IMR-90 (cell line): Measurements from ENCODE around the gene KCNQ5. TPM values are rescaled to one million over a fixed set of nuclear protein-coding genes. Genes with fewer than 3 reads are reported as not detected.
A peak's percentile ranks its signal among the peaks of the same experiment; 100 is the strongest.

Experiments
- ATAC-seq: fragments of 200-7000 bp; cut with Tn5 transposase; 2 replicates; pipeline ENCODE4 v1.9.1; 2020; ENCODE audit warnings: low read depth, mild to moderate bottlenecking, moderate library complexity
- BruUV-seq: library from RNA; stranded (reverse); fragments of 400-500 nt; replicated peaks from 2 replicates; lab custom pipeline; 2021; lab: Mats Ljungman, UMichigan
- CTCF ChIA-PET: fragments of 300-600 bp; formaldehyde crosslinking; extraction: SDS; loops from one replicate; lab custom pipeline; 2021; ENCODE audit warnings: antibody characterized with exemption; lab: Yijun Ruan, JAX
- POLR2A ChIA-PET: fragments of 300-600 bp; sonication (Branson Sonifier 250); formaldehyde crosslinking; loops from one replicate; lab custom pipeline; 2022; ENCODE audit warnings: antibody characterized with exemption; ENCODE audit not compliant: unreplicated experiment; lab: Charles Lee
- DNase-seq: peaks from one replicate; pipeline ENCODE4 v3.0.0; 2013
- H2AFZ ChIP-seq: replicated peaks from 2 replicates; pipeline ENCODE3; 2013; ENCODE audit warnings: low read length, mild to moderate bottlenecking; ENCODE audit not compliant: poor library complexity
- H2AK5ac ChIP-seq: 2 replicates; pipeline ENCODE4 v1.6.1; 2013; ENCODE audit warnings: low read depth, low read length, inconsistent platforms
- H2AK9ac ChIP-seq: replicated peaks from 2 replicates; pipeline ENCODE3; 2013; ENCODE audit warnings: mild to moderate bottlenecking, low read depth, low read length, moderate library complexity; ENCODE audit not compliant: poor library complexity
- H2BK120ac ChIP-seq: 2 replicates; pipeline ENCODE4 v1.6.1; 2013; ENCODE audit warnings: low read depth, low read length, inconsistent platforms
- H2BK15ac ChIP-seq: 3 replicates; pipeline ENCODE4 v1.6.1; 2013; ENCODE audit warnings: low read depth, low read length, inconsistent platforms
- H2BK20ac ChIP-seq: 2 replicates; pipeline ENCODE4 v1.6.1; 2013; ENCODE audit warnings: low read depth, mild to moderate bottlenecking, inconsistent platforms, low read length, moderate library complexity
- H2BK5ac ChIP-seq: 2 replicates; pipeline ENCODE4 v1.6.1; 2013; ENCODE audit warnings: mild to moderate bottlenecking, low read depth, low read length, inconsistent platforms; ENCODE audit not compliant: poor library complexity, severe bottlenecking
- H3K14ac ChIP-seq: replicated peaks from 2 replicates; pipeline ENCODE4 v1.6.1; 2013; ENCODE audit warnings: low read depth, low read length, inconsistent platforms
- H3K18ac ChIP-seq: 2 replicates; pipeline ENCODE4 v1.6.1; 2013; ENCODE audit warnings: low read depth, low read length, control low read depth
- H3K23ac ChIP-seq: 2 replicates; pipeline ENCODE4 v1.6.1; 2013; ENCODE audit warnings: low read depth, low read length, inconsistent platforms
- H3K27ac ChIP-seq: 2 replicates; pipeline ENCODE4 v1.5.1; 2013; ENCODE audit warnings: mild to moderate bottlenecking, control low read depth, low read length; ENCODE audit not compliant: insufficient read depth
- H3K27me3 ChIP-seq: 2 replicates; pipeline ENCODE4 v1.6.1; 2013; ENCODE audit warnings: low read length; ENCODE audit not compliant: control insufficient read depth, insufficient read depth
- H3K36me3 ChIP-seq: 2 replicates; pipeline ENCODE4 v1.6.1; 2013; ENCODE audit warnings: low read length, mixed read lengths; ENCODE audit not compliant: control insufficient read depth, insufficient read depth
- H3K4ac ChIP-seq: 2 replicates; pipeline ENCODE4 v1.6.1; 2013; ENCODE audit warnings: low read depth, low read length, inconsistent platforms
- H3K4me1 ChIP-seq: 2 replicates; pipeline ENCODE4 v1.6.1; 2013; ENCODE audit warnings: low read length, mixed read lengths; ENCODE audit not compliant: control insufficient read depth, insufficient read depth
- H3K4me2 ChIP-seq: 2 replicates; pipeline ENCODE4 v1.6.1; 2013; ENCODE audit warnings: low read depth, mild to moderate bottlenecking, control low read depth, low read length, moderate library complexity
- H3K4me3 ChIP-seq: 2 replicates; pipeline ENCODE4 v1.5.1; 2013; ENCODE audit warnings: low read depth, mild to moderate bottlenecking, control low read depth, low read length, moderate library complexity; ENCODE audit not compliant: insufficient read depth
- H3K56ac ChIP-seq: 2 replicates; pipeline ENCODE4 v1.6.1; 2013; ENCODE audit warnings: low read length, inconsistent platforms; ENCODE audit not compliant: insufficient read depth; ENCODE audit errors: extremely low read depth
- H3K79me1 ChIP-seq, 2 experiments: 2 replicates each; pipeline ENCODE4 v1.6.1; 2013; ENCODE audit warnings: low read length in 2 of 2, inconsistent platforms in 1 of 2, low read depth in 1 of 2
- H3K9ac ChIP-seq: 2 replicates; pipeline ENCODE4 v1.6.1; 2013; ENCODE audit warnings: low read depth, low read length, control low read depth
- H3K9me1 ChIP-seq: 2 replicates; pipeline ENCODE4 v1.6.1; 2013; ENCODE audit warnings: low read length, inconsistent platforms; ENCODE audit not compliant: insufficient read depth
- H3K9me3 ChIP-seq: 2 replicates; pipeline ENCODE4 v1.6.1; 2013; ENCODE audit warnings: low read length; ENCODE audit not compliant: control insufficient read depth, insufficient read depth
- H4K20me1 ChIP-seq: 2 replicates; pipeline ENCODE4 v1.6.1; 2013; ENCODE audit warnings: low read length, inconsistent platforms; ENCODE audit not compliant: insufficient read depth
- H4K5ac ChIP-seq: 2 replicates; pipeline ENCODE4 v1.6.1; 2013; ENCODE audit warnings: mild to moderate bottlenecking, low read depth, low read length, control low read depth
- H4K8ac ChIP-seq, 2 experiments: 2 replicates each; pipeline ENCODE4 v1.6.1; 2013; ENCODE audit warnings: low read depth in 2 of 2, low read length in 2 of 2, control low read depth in 1 of 2, inconsistent platforms in 1 of 2
- H4K91ac ChIP-seq: 2 replicates; pipeline ENCODE4 v1.6.1; 2013; ENCODE audit warnings: low read depth, low read length, inconsistent platforms; ENCODE audit not compliant: insufficient read depth
- BHLHE40 ChIP-seq: fragments of 150-350 bp; IDR thresholded peaks from 2 replicates; pipeline ENCODE4 v1.6.1; 2016; ENCODE audit warnings: mild to moderate bottlenecking, low read depth, low read length
- CEBPB ChIP-seq: IDR thresholded peaks from 2 replicates; pipeline ENCODE4 v1.6.1; 2012; ENCODE audit warnings: low read depth, low read length, improper control_type of control experiment
- CHD1 ChIP-seq: IDR thresholded peaks from 2 replicates; pipeline ENCODE4 v1.6.1; 2012; ENCODE audit warnings: low read depth, low read length, improper control_type of control experiment
- FOS ChIP-seq: fragments of 150-350 bp; IDR thresholded peaks from 2 replicates; pipeline ENCODE4 v1.6.1; 2016; ENCODE audit warnings: low read depth, low read length
- MAFK ChIP-seq: IDR thresholded peaks from 2 replicates; pipeline ENCODE4 v1.6.1; 2012; ENCODE audit warnings: low read depth, low read length, improper control_type of control experiment
- MAZ ChIP-seq: IDR thresholded peaks from 2 replicates; pipeline ENCODE4 v1.6.1; 2012; ENCODE audit warnings: low read depth, mild to moderate bottlenecking, low read length, improper control_type of control experiment, moderate library complexity, borderline replicate concordance
- MXI1 ChIP-seq: IDR thresholded peaks from 2 replicates; pipeline ENCODE4 v1.6.1; 2012; ENCODE audit warnings: low read depth, mild to moderate bottlenecking, low read length, moderate library complexity, borderline replicate concordance
- NFE2L2 ChIP-seq: fragments of 150-350 bp; IDR thresholded peaks from 2 replicates; pipeline ENCODE4 v1.6.1; 2016; ENCODE audit warnings: low read depth, mild to moderate bottlenecking, low read length
- POLR2A ChIP-seq: IDR thresholded peaks from 2 replicates; pipeline ENCODE4 v1.6.1; 2012; ENCODE audit warnings: mild to moderate bottlenecking, low read depth, low read length
- RAD21 ChIP-seq: IDR thresholded peaks from 2 replicates; pipeline ENCODE4 v1.6.1; 2012; ENCODE audit warnings: low read length, improper control_type of control experiment
- RCOR1 ChIP-seq: IDR thresholded peaks from 2 replicates; pipeline ENCODE4 v1.6.1; 2012; ENCODE audit warnings: mild to moderate bottlenecking, low read length, improper control_type of control experiment; ENCODE audit not compliant: insufficient replicate concordance
- RFX5 ChIP-seq: IDR thresholded peaks from 2 replicates; pipeline ENCODE4 v1.8.0; 2012; ENCODE audit warnings: low read depth, mild to moderate bottlenecking, low read length, moderate library complexity
- SMC3 ChIP-seq: fragments of 150-350 bp; IDR thresholded peaks from 2 replicates; pipeline ENCODE4 v1.6.1; 2016; ENCODE audit warnings: low read depth, mild to moderate bottlenecking, antibody characterized with exemption, low read length, moderate library complexity
- WGBS, 2 experiments: methylation state at CpG; one replicate each; pipeline versions ENCODE4 v1.1.5 to v1.1.7; 2013; ENCODE audit warnings: missing lambda C conversion rate in 2 of 2; ENCODE audit not compliant: insufficient read length in 1 of 2; ENCODE audit errors: extremely low coverage in 2 of 2; 5-methylcytosine and 5-hydroxymethylcytosine counted together
- dilution Hi-C: fragments of 300-500 bp; cut with HindIII; formaldehyde crosslinking; loops from one replicate; pipeline ENCODE4 v1.14.3; 2018; ENCODE audit warnings: low sequenced_read_pairs; ENCODE audit not compliant: unreplicated experiment
- in situ Hi-C: fragments of 300-500 bp; cut with MboI; formaldehyde crosslinking; loops from 3 replicates; pipeline ENCODE4 v1.14.3; 2019; ENCODE audit warnings: low sequenced_read_pairs, inconsistent platforms, mixed read lengths
- intact Hi-C: fragments of 100-400 bp; cut with micrococcal nuclease; formaldehyde crosslinking; loops from 2 replicates; pipeline ENCODE4 v1.10.0; 2022
- polyA plus RNA-seq, 3 experiments: library from polyadenylated mRNA; depleted of rRNA; stranded (reverse); fragments of >200 nt; gene quantifications; 2 replicates each; pipeline ENCODE4 v1.2.3, GENCODE V29; 2012; ENCODE audit warnings: low replicate concordance in 1 of 3
- total RNA-seq: library from RNA; depleted of rRNA; stranded (reverse); fragments of >200 nt; gene quantifications from 2 replicates; pipeline ENCODE4 v1.2.3, GENCODE V29; 2012
- TF ChIP-seq, protein P1 (sequence below): fragments of 150-350 bp; IDR thresholded peaks from 2 replicates; pipeline ENCODE4 v1.6.1; 2016; ENCODE audit warnings: low read depth, mild to moderate bottlenecking, low read length, moderate library complexity, borderline replicate concordance
- TF ChIP-seq, protein P2 (sequence below): conservative IDR thresholded peaks from 2 replicates; pipeline ENCODE4 v1.5.1; 2012; ENCODE audit warnings: mild to moderate bottlenecking, low read depth, low read length, improper control_type of control experiment
- TF ChIP-seq, protein P3 (sequence below): fragments of 150-350 bp; IDR thresholded peaks from 2 replicates; pipeline ENCODE4 v1.6.1; 2017; ENCODE audit warnings: mild to moderate bottlenecking, antibody characterized with exemption, low read length, low read depth

KCNQ5 gene
- total and polyA plus RNA-seq, 2 of the 4 experiments (the other 2 are of a cell fraction), result 0.75 to 1.3 TPM

GRCh38 chr6:72861935-72862432 lies 240.1 kb downstream of the KCNQ5 start:
- peak overlapping the region; percentile 48 for H3K14ac ChIP-seq
- dilution Hi-C loops, result no loop called here
- H3K4me3 ChIP-seq, result no peak overlapping the region
- peaks cover 4% of the 10 kb centered on the region for H3K9me1 ChIP-seq
- no peak overlapping the region for H3K4me2 ChIP-seq
- peaks cover 7% of the 10 kb centered on the region for H3K4me1 ChIP-seq
- no TSS peak for BruUV-seq
- H2AFZ ChIP-seq, result peak overlapping the region; percentile 78
- H3K79me1 ChIP-seq, result peaks cover 0 to 2% of the 10 kb centered on the region in 2 experiments; a peak in 1 of 4 replicates
- peak overlapping the region; percentile 83 for H2BK20ac ChIP-seq
- H2BK15ac ChIP-seq, result 0 out of 3 replicates have a peak overlapping the region, but pooled peaks have one; percentile 15
- H3K27me3 ChIP-seq, result no peaks in the 10 kb centered on the region
- no peak overlapping the region for H2AK9ac ChIP-seq
- H3K4ac ChIP-seq, result peak overlapping the region; percentile 63; the same call in 1 of the 2 replicates
- POLR2A ChIA-PET, result no interaction called here
- H3K9me3 ChIP-seq, result no peaks in the 10 kb centered on the region
- no peak for TF ChIP-seq FOS
- TF ChIP-seq RCOR1, result no peak
- TF ChIP-seq SMC3, result no peak
- TF ChIP-seq, protein P1, sequence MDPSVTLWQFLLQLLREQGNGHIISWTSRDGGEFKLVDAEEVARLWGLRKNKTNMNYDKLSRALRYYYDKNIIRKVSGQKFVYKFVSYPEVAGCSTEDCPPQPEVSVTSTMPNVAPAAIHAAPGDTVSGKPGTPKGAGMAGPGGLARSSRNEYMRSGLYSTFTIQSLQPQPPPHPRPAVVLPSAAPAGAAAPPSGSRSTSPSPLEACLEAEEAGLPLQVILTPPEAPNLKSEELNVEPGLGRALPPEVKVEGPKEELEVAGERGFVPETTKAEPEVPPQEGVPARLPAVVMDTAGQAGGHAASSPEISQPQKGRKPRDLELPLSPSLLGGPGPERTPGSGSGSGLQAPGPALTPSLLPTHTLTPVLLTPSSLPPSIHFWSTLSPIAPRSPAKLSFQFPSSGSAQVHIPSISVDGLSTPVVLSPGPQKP, result no peak
- no peak for TF ChIP-seq RFX5
- TF ChIP-seq, protein P2, sequence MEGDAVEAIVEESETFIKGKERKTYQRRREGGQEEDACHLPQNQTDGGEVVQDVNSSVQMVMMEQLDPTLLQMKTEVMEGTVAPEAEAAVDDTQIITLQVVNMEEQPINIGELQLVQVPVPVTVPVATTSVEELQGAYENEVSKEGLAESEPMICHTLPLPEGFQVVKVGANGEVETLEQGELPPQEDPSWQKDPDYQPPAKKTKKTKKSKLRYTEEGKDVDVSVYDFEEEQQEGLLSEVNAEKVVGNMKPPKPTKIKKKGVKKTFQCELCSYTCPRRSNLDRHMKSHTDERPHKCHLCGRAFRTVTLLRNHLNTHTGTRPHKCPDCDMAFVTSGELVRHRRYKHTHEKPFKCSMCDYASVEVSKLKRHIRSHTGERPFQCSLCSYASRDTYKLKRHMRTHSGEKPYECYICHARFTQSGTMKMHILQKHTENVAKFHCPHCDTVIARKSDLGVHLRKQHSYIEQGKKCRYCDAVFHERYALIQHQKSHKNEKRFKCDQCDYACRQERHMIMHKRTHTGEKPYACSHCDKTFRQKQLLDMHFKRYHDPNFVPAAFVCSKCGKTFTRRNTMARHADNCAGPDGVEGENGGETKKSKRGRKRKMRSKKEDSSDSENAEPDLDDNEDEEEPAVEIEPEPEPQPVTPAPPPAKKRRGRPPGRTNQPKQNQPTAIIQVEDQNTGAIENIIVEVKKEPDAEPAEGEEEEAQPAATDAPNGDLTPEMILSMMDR, result no peak
- no peak for TF ChIP-seq CHD1
- no peak for TF ChIP-seq MAZ
- TF ChIP-seq, protein P3, sequence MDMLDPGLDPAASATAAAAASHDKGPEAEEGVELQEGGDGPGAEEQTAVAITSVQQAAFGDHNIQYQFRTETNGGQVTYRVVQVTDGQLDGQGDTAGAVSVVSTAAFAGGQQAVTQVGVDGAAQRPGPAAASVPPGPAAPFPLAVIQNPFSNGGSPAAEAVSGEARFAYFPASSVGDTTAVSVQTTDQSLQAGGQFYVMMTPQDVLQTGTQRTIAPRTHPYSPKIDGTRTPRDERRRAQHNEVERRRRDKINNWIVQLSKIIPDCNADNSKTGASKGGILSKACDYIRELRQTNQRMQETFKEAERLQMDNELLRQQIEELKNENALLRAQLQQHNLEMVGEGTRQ, result no peak
- no peak for TF ChIP-seq CEBPB
- TF ChIP-seq NFE2L2, result no peak
- TF ChIP-seq MXI1, result no peak
- no peak for TF ChIP-seq MAFK
- no peak for TF ChIP-seq RAD21
- no peak for TF ChIP-seq POLR2A
- TF ChIP-seq BHLHE40, result no peak
- peak; percentile 53 for ATAC-seq
- H4K91ac ChIP-seq, result peak overlapping the region; percentile 54
- peak overlapping the region; percentile 76; the same call in 1 of the 2 replicates for H2AK5ac ChIP-seq
- no peak overlapping the region for H3K23ac ChIP-seq
- no peak overlapping the region; the same call in 1 of the 2 replicates for H4K5ac ChIP-seq
- H2BK120ac ChIP-seq, result peak overlapping the region; percentile 67
- intact Hi-C loops, result no loop called here
- in situ Hi-C loops, result no loop called here
- peak overlapping the region; percentile 80 for H2BK5ac ChIP-seq
- CTCF ChIA-PET, result interaction anchor here (0.8 to 1.4 kb wide), 2 partner anchors 10 to 25 kb away, joined by 3 read pairs; no protein-coding TSS in a partner anchor
- H4K20me1 ChIP-seq, result no peaks in the 10 kb centered on the region
- H3K18ac ChIP-seq, result 0 out of 2 replicates have a peak overlapping the region, but pooled peaks have one; percentile 11
- H3K56ac ChIP-seq, result no peak overlapping the region
- no peak overlapping the region for H3K9ac ChIP-seq
- no CpG with 5 or more reads among the region's 2 CpGs for WGBS, 2 experiments
- H3K36me3 ChIP-seq, result no peaks in the 10 kb centered on the region
- H3K27ac ChIP-seq, result no peak overlapping the region; the same call in 1 of the 2 replicates
- DNase-seq, result peak; percentile 57
- peak overlapping the region; percentile 23 to 80; a peak in 2 of 4 replicates for H4K8ac ChIP-seq
